ENCODE results near the gene CBX2. TPM values are rescaled to one million over a fixed set of nuclear protein-coding genes. Genes with fewer than 3 reads are reported as not detected.

The CBX2 gene
- total RNA-seq, 1 experiment from 2014 or later = 79.4 TPM

GRCh38 chr17:79798299-79799173, 20.6 kb downstream of the CBX2 start:
- peak overlapping the region; percentile 47 to 67; a peak in 4 of 5 replicates for H3K4me3 Mint-ChIP-seq
- H4K20me1 ChIP-seq (ENCODE audit: control insufficient read depth, insufficient read depth, insufficient read length) = no peaks in the 10 kb centered on the region
- no peak overlapping the region for H3K27ac Mint-ChIP-seq
- H3K14ac ChIP-seq (ENCODE audit: insufficient read depth, low read length) = peak overlapping the region; percentile 16; the same call in 1 of the 2 replicates
- peak; percentile 68 for DNase-seq
- no peak overlapping the region for H2BK15ac ChIP-seq (ENCODE audit: low read depth, low read length)
- no peak overlapping the region for H2BK12ac ChIP-seq (ENCODE audit: insufficient read length, low read depth, low read length)
- no peak overlapping the region for H3K56ac ChIP-seq (ENCODE audit: insufficient read length, low read depth, low read length)
- TF ChIP-seq CTCF (conservative IDR thresholded peaks at IDR 0.05) = no peak
- no peak overlapping the region for H3K27ac ChIP-seq (ENCODE audit: insufficient read length, low read depth, low read length)
- H3K18ac ChIP-seq (ENCODE audit: insufficient read length, low read depth, low read length) = peak overlapping the region; percentile 3
- no peak overlapping the region for H3K23ac ChIP-seq (ENCODE audit: insufficient read length, low read depth, low read length)
- H2BK120ac ChIP-seq (ENCODE audit: low read depth, low read length, poor library complexity, severe bottlenecking) = no peak overlapping the region
- H3K36me3 Mint-ChIP-seq (ENCODE audit: insufficient read depth in 1 of 3, low read depth in 3 of 3) = peaks cover 0 to 1% (median 0%) of the 10 kb centered on the region in 3 experiments; a peak in 1 of 7 replicates
- H3K4me1 Mint-ChIP-seq = peaks cover 31 to 53% of the 10 kb centered on the region in 2 experiments
- peaks cover 4 to 17% of the 10 kb centered on the region in 2 experiments; a peak in 4 of 5 replicates for H3K9me3 Mint-ChIP-seq
- WGBS (ENCODE audit: extremely low coverage, insufficient read length, low lambda C conversion rate) = no CpG with 5 or more reads among the region's 70 CpGs
- H3K9me3 ChIP-seq (ENCODE audit: control insufficient read depth, low read depth, low read length) = no peaks in the 10 kb centered on the region
- peaks cover 12% of the 10 kb centered on the region for H3K23me2 ChIP-seq (ENCODE audit: insufficient read length, low read depth, low read length, poor library complexity, severe bottlenecking)
- no peak overlapping the region for H3K4me2 ChIP-seq (ENCODE audit: insufficient read depth, insufficient read length, low read length)
- no peak overlapping the region for H2BK20ac ChIP-seq (ENCODE audit: low read depth, low read length, poor library complexity, severe bottlenecking)
- H3K79me2 ChIP-seq (ENCODE audit: insufficient read depth, low read length) = no peaks in the 10 kb centered on the region
- H3K27me3 ChIP-seq (ENCODE audit: insufficient read depth, low read length) = peaks cover 77% of the 10 kb centered on the region
- H2BK5ac ChIP-seq (ENCODE audit: insufficient read length, low read length) = no peak overlapping the region
- H2AK5ac ChIP-seq (ENCODE audit: insufficient read length, low read length) = no peak overlapping the region
- H3T11ph ChIP-seq (ENCODE audit: low read length) = no peak overlapping the region
- H3K4ac ChIP-seq (ENCODE audit: low read depth, low read length) = no peak overlapping the region
- no peaks in the 10 kb centered on the region for H3K4me1 ChIP-seq (ENCODE audit: insufficient read depth, low read length)
- H3K79me1 ChIP-seq (ENCODE audit: insufficient read depth, low read depth, low read length, poor library complexity, severe bottlenecking) = no peaks in the 10 kb centered on the region
- no peak overlapping the region for H4K91ac ChIP-seq (ENCODE audit: insufficient read length, low read depth, low read length)
- H2AFZ ChIP-seq (ENCODE audit: low read length) = no peak overlapping the region
- no peak overlapping the region for H3K9ac ChIP-seq (ENCODE audit: extremely low read depth, insufficient read length, low read length)
- no peak overlapping the region for H4K5ac ChIP-seq (ENCODE audit: insufficient read length, low read depth, low read length)
- peaks cover 92% of the 10 kb centered on the region for H3K27me3 Mint-ChIP-seq (ENCODE audit: low read depth)
- H4K8ac ChIP-seq (replicated peaks; ENCODE audit: insufficient read length, low read depth, low read length) = no peak overlapping the region
